A549 (cell line): ENCODE measurements around the gene PXT1. TPM values are rescaled to one million over a fixed set of nuclear protein-coding genes. Genes with fewer than 3 reads are reported as not detected.

Experiments
- ATAC-seq, 2 experiments: fragments of 200-7000 bp in 1 of 2; fragments of >200 bp in 1 of 2; cut with Nextera tagmentation in 1 of 2; cut with Tn5 transposase in 1 of 2; 3 replicates each; pipeline versions ENCODE4 v1.8.0 to v1.9.1; 2018 to 2020; ENCODE audit warnings: mild to moderate bottlenecking in 1 of 2, moderate library complexity in 1 of 2
- CTCF ChIA-PET: fragments of 300-600 bp; sonication (Branson Sonifier 250); formaldehyde crosslinking; extraction: SDS; loops from one replicate; lab custom pipeline; 2021; ENCODE audit warnings: antibody characterized with exemption, inconsistent platforms; lab: Yijun Ruan, JAX
- POLR2A ChIA-PET: fragments of 350-600 bp; formaldehyde crosslinking; extraction: SDS; loops from one replicate; lab custom pipeline; 2021; ENCODE audit warnings: antibody characterized with exemption, inconsistent platforms; lab: Yijun Ruan, JAX
- DNase-seq, 2 experiments: peaks; one replicate each; pipeline versions ENCODE4 v3.0.0 to v3.0.0-alpha.2; 2011 to 2016; ENCODE audit warnings: low read depth in 1 of 2, low spot score in 1 of 2
- FAIRE-seq: peaks from 2 replicates; lab custom pipeline; 2011; peaks lifted over from hg19 to GRCh38; lab: Jason Lieb, UNC
- H3K27ac ChIP-seq, 2 experiments: fragments of >200 bp; sonication (Bioruptor Twin); formaldehyde crosslinking; 3 replicates each; pipeline ENCODE4 v1.5.1; 2016 to 2017
- H3K4me1 ChIP-seq: fragments of >200 bp; sonication (Bioruptor Twin); formaldehyde crosslinking; 3 replicates; pipeline ENCODE4 v1.6.1; 2016
- H3K4me2 ChIP-seq: fragments of >200 bp; sonication (Bioruptor Twin); formaldehyde crosslinking; 3 replicates; pipeline ENCODE4 v1.6.1; 2016
- H3K4me3 ChIP-seq: fragments of >200 bp; sonication (Bioruptor Twin); formaldehyde crosslinking; 3 replicates; pipeline ENCODE4 v1.5.1; 2016
- H3K9me3 ChIP-seq: fragments of >200 bp; sonication (Bioruptor Twin); formaldehyde crosslinking; 3 replicates; pipeline ENCODE4 v1.6.1; 2016
- BCL3 ChIP-seq: fragments of >200 bp; sonication (Bioruptor Twin); formaldehyde crosslinking; IDR thresholded peaks from 3 replicates; pipeline ENCODE4 v1.6.1; 2016
- BHLHE40 ChIP-seq: IDR thresholded peaks from 2 replicates; pipeline ENCODE4 v1.6.1; 2012; ENCODE audit warnings: low read depth, low read length, inconsistent platforms
- CBX2 ChIP-seq: fragments of 200-600 bp; sonication (generic); IDR thresholded peaks from 2 replicates; pipeline ENCODE4 v1.6.1; 2016; ENCODE audit warnings: low read depth, mild to moderate bottlenecking, borderline replicate concordance
- CBX8 ChIP-seq: fragments of 200-600 bp; sonication (generic); IDR thresholded peaks from 2 replicates; pipeline ENCODE4 v1.6.1; 2016
- CEBPB ChIP-seq, 2 experiments: fragments of >200 bp in 1 of 2; sonication (Bioruptor Twin) in 1 of 2; formaldehyde crosslinking in 1 of 2; IDR thresholded peaks; 2 replicates each; pipeline ENCODE4 v1.6.1; 2012 to 2016
- E2F6 ChIP-seq: IDR thresholded peaks from 2 replicates; pipeline ENCODE4 v1.6.1; 2012; ENCODE audit warnings: low read depth, borderline replicate concordance
- ELK1 ChIP-seq: fragments of 150-350 bp; IDR thresholded peaks from 2 replicates; pipeline ENCODE4 v1.6.1; 2014; ENCODE audit warnings: low read depth, mild to moderate bottlenecking, low read length
- FOSL2 ChIP-seq, 2 experiments: fragments of 450-650 bp in 1 of 2; fragments of >200 bp in 1 of 2; sonication (Bioruptor Twin) in 1 of 2; formaldehyde crosslinking; IDR thresholded peaks; 2 replicates each; pipeline versions ENCODE4 v1.5.0 to v1.6.1; 2016 to 2020; ENCODE audit warnings: mild to moderate bottlenecking in 1 of 2, moderate library complexity in 1 of 2
- HDAC2 ChIP-seq: fragments of 200-600 bp; sonication (generic); IDR thresholded peaks from 2 replicates; pipeline ENCODE4 v1.6.1; 2016
- HOXA7 ChIP-seq: fragments of 250-450 bp; sonication (Bioruptor Pico); IDR thresholded peaks from 2 replicates; pipeline ENCODE4 v1.5.0; 2020; ENCODE audit warnings: mild to moderate bottlenecking, moderate library complexity
- MYC ChIP-seq: IDR thresholded peaks from 2 replicates; pipeline ENCODE4 v1.6.1; 2012; ENCODE audit warnings: mild to moderate bottlenecking, inconsistent platforms, low read length, improper control_type of control experiment, borderline replicate concordance
- POLR2AphosphoS2 ChIP-seq: conservative IDR thresholded peaks from 2 replicates; pipeline ENCODE4 v1.6.1; 2012; ENCODE audit warnings: low read length, improper control_type of control experiment, inconsistent platforms
- RAD21 ChIP-seq, 2 experiments: fragments of >200 bp in 1 of 2; sonication (Bioruptor Twin) in 1 of 2; formaldehyde crosslinking in 1 of 2; IDR thresholded peaks in 1 of 2; conservative IDR thresholded peaks in 1 of 2; 2 replicates in 1 of 2; 3 replicates in 1 of 2; pipeline ENCODE4 v1.6.1; 2012 to 2018; ENCODE audit warnings: inconsistent platforms in 1 of 2
- RARB ChIP-seq: fragments of 250-450 bp; sonication (Bioruptor Pico); IDR thresholded peaks from 2 replicates; pipeline ENCODE4 v1.8.0; 2021; ENCODE audit warnings: mild to moderate bottlenecking, moderate library complexity
- REST ChIP-seq: fragments of 200-600 bp; sonication (generic); IDR thresholded peaks from 2 replicates; pipeline ENCODE4 v1.6.1; 2016; ENCODE audit warnings: antibody characterized with exemption, mild to moderate bottlenecking, moderate library complexity
- SREBF2 ChIP-seq: fragments of 450-650 bp; IDR thresholded peaks from 2 replicates; pipeline ENCODE4 v1.6.1; 2014; ENCODE audit warnings: mild to moderate bottlenecking, moderate library complexity
- ZC3H11A ChIP-seq: fragments of 450-650 bp; IDR thresholded peaks from 2 replicates; pipeline ENCODE4 v1.6.1; 2014; ENCODE audit warnings: antibody characterized with exemption, mild to moderate bottlenecking
- WGBS: methylation state at CpG from one replicate; pipeline ENCODE4 v1.1.6; 2017; ENCODE audit errors: missing lambda C conversion rate; 5-methylcytosine and 5-hydroxymethylcytosine counted together
- polyA plus RNA-seq, 4 experiments: library from polyadenylated mRNA; depleted of rRNA in 3 of 4; stranded (reverse); fragments of >200 nt; fragmentation: RNase III in 1 of 4; extraction: RNeasy Plus Mini Kit Qiagen cat#74134 plus additional on column Dnase treatment in 1 of 4; gene quantifications; 2 replicates in 3 of 4; 3 replicates in 1 of 4; pipeline ENCODE4 v1.2.3, GENCODE V29; 2011 to 2017

The PXT1 gene
- polyA plus RNA-seq, 2 of the 4 experiments (the other 2 are of a cell fraction), result not detected

- Histone ChIP-seq H3K27ac (no peak overlapping the region), H3K4me1 (no peaks in the 10 kb centered on the region), H3K9me3 (no peaks in the 10 kb centered on the region), H3K4me3 (no peak overlapping the region), H3K4me2 (no peak overlapping the region)
- ChIA-PET POLR2A (no interaction called here), CTCF (interaction anchor here (0.8 to 5.0 kb wide), 4 partner anchors 8 to 229 kb away, joined by 3 to 26 read pairs (median 3); no protein-coding TSS in a partner anchor)
- no peak for DNase-seq
- ATAC-seq, result no peak
- TF ChIP-seq BHLHE40 (no peak), CEBPB (IDR thresholded peaks at IDR 0.05) (no peak), ZC3H11A (no peak), RAD21 (conservative IDR thresholded peaks at IDR 0.05 in 1 of 2, IDR thresholded peaks at IDR 0.05 in 1 of 2) (no peak), E2F6 (no peak), HOXA7 (CRISPR knock-in tag) (no peak), CBX8 (peak; percentile 50; the same call in 1 of the 2 replicates)
- FAIRE-seq, result no peak
- WGBS, result 55% methylated on average over 8 of the region's 8 CpGs
Observed at GRCh38 chr6:36352477-36353157, 90.0 kb downstream of the PXT1 start.

- Histone ChIP-seq H3K27ac (no peak overlapping the region), H3K4me2 (no peak overlapping the region), H3K4me1 (no peaks in the 10 kb centered on the region), H3K9me3 (no peaks in the 10 kb centered on the region), H3K4me3 (no peak overlapping the region)
- DNase-seq (no peak), FAIRE-seq (no peak), ATAC-seq (no peak)
- no peak for TF ChIP-seq ELK1
- no peak for TF ChIP-seq CBX8
- TF ChIP-seq FOSL2 (IDR thresholded peaks at IDR 0.05), result no peak
- TF ChIP-seq FOSL2 (CRISPR knock-in tag; IDR thresholded peaks at IDR 0.05), result no peak
- POLR2A ChIA-PET, result no interaction called here
- CTCF ChIA-PET, result interaction anchor here (5.0 to 8.2 kb wide), 2 partner anchors 8 to 10 kb away, joined by 26 to 46 read pairs; no protein-coding TSS in a partner anchor
- WGBS, result 86% methylated on average over 15 of the region's 15 CpGs
Observed at GRCh38 chr6:36350681-36351571, 91.7 kb downstream of the PXT1 start.

- no peaks in the 10 kb centered on the region for H3K9me3 ChIP-seq
- POLR2A ChIA-PET, result no interaction called here
- CTCF ChIA-PET, result interaction anchor here (0.7 to 8.2 kb wide), 5 partner anchors 9 to 408 kb away, joined by 3 to 46 read pairs (median 10); no protein-coding TSS in a partner anchor
- FAIRE-seq, result no peak
- ATAC-seq, result no peak
- H3K4me3 ChIP-seq, result no peak overlapping the region
- 74% methylated on average over 4 of the region's 4 CpGs for WGBS
- DNase-seq, result no peak
- TF ChIP-seq HDAC2 (no peak), RARB (CRISPR knock-in tag) (no peak), REST (no peak), CBX2 (no peak), HOXA7 (CRISPR knock-in tag) (no peak), BCL3 (no peak), POLR2AphosphoS2 (no peak), MYC (no peak), SREBF2 (no peak)
- H3K4me2 ChIP-seq, result no peak overlapping the region
- no peak overlapping the region for H3K27ac ChIP-seq
- no peaks in the 10 kb centered on the region for H3K4me1 ChIP-seq
Observed at GRCh38 chr6:36350082-36350481, 92.6 kb downstream of the PXT1 start.
